Body of pancreas (tissue), 4 donors: ENCODE measurements around the gene ADCYAP1R1.

ENCODE experiments used
- CTCF ChIP-seq, 7 experiments: fragments of 450-650 bp in 4 of 7; fragments of 200-600 bp in 3 of 7; sonication (generic) in 3 of 7; IDR thresholded peaks; one replicate each; pipeline ENCODE4 v1.5.1; 2016 to 2019; ENCODE audit warnings: antibody characterized with exemption in 7 of 7
- POLR2A ChIP-seq, 3 donors: fragments of 450-650 bp; IDR thresholded peaks; one replicate each; pipeline ENCODE4 v1.6.1; 2016; ENCODE audit warnings: antibody characterized with exemption in 3 of 3, mild to moderate bottlenecking in 2 of 3

- TF ChIP-seq CTCF (IDR thresholded peaks at IDR 0.05) (no peak), POLR2A (IDR thresholded peaks at IDR 0.05) (no peak)
These were observed 42.2 kb downstream of the ADCYAP1R1 start for GRCh38 chr7:31094271-31094670.
